NCI-H2081 (cell line): ENCODE results near the gene CNN1.

Experiments used
- DNase-seq, 2 experiments: peaks; one replicate each; lab custom pipeline; 2025; lab: John Stamatoyannopoulos, UW

The CNN1 gene

GRCh38 chr19:11538232-11539036 is at the start of gene CNN1:
CNN1 (plus strand) TSS chr19:11538851; CDS start chr19:11538928, 77 bp downstream.
- DNase-seq: no peak

DNA sequence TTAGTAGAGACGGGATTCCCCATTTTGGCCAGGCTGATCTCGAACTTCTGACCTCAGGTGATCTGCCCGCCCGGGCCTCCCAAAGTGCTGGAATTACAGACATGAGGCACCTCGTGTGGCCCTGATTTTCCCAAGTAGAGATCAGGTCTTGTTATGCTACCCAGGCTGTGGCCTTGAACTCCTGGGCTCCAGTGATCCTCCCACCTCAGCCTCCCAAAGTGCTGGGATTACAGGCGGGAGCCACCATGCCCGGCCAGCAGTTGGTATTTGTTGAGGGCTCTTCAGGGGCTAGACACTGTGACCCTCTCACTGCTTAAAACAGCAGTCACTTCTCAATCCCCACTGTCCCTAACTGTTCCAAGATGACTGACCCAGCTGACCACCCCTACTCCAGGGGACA is 49.3 kb upstream of the CNN1 start:
- no peak for DNase-seq

DNA sequence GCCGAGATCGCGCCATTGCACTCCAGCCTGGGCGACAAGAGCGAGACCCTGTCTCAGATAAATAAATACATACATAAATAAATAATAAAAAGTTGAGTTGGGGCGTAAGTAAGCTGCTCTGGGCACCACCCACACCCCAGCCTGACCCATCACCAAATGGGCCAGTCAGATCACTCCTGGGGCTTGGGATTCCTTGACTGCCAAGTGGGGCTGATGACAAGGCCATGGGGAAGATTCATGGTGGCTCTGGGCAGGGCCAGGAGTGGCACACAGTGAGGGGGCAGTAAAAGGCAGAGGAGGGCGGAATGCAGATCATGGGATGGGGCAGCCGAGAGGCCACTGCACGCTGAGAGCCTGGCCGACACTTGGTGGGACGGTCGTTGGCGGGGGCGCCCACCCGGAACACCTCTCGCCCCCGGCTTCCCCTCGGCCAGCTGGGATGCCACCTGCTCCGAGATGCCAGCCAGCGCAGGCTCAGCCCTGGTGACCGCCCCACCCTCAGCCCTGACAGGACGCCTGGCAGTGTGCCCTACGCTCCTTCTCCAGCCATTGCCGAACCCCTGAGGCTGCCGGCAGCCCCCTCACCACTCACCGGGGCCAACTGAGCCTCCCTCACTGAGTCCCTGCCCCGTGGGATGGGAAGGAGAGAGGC is 43.9 kb upstream of the CNN1 start:
- DNase-seq: no peak

DNA sequence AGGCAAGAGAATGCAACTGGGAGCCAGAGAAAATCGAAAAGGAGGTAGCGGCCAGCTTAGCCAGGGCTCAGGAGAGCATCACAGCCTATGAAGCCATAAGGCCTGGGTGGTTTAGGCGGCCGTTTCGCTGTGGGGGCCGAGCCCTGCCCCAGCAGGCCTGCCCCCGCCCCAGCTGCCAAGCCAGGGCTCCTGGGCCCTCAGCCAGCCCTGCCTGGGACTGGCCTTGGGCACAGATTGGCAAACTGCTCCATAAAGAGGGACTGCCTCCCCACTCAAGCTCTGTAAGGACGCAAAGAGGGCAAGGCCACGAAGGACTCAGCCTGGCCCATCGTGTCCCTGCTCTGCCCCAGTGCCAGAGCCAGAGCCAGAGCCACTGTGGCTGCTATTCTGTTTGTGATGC is 43.2 kb upstream of the CNN1 start:
- no peak for DNase-seq

- DNase-seq: no peak
Measured at GRCh38 chr19:11495885-11496284, 42.8 kb upstream of the CNN1 start.

- peak; percentile 25 to 34 for DNase-seq
Measured at GRCh38 chr19:11496391-11497163, 42.1 kb upstream of the CNN1 start.

DNA sequence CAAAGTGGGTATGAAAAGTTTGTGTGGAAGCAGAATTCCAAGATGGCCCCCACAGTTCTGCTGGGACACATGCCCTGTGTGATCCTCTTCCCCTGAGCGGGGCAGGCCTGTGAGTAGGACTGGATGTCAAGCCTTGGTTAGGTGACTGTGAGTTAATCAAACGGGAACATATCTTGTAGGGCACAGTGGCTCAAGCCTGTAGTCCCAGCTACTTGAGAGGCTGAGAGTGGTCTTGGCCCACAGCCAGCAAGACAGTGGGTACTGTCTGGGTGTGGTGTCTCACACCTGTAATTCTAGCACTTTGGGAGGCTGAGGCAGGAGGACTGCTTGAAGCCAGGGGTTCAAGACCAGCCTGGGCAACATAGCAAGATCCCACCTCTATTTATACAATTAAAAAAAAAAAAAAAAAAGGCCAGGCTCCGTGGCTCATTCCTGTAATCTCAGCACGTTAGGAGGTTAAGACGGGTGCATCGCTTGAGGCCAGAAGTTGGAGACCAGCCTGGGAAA is 39.4 kb upstream of the CNN1 start:
- no peak for DNase-seq

DNA sequence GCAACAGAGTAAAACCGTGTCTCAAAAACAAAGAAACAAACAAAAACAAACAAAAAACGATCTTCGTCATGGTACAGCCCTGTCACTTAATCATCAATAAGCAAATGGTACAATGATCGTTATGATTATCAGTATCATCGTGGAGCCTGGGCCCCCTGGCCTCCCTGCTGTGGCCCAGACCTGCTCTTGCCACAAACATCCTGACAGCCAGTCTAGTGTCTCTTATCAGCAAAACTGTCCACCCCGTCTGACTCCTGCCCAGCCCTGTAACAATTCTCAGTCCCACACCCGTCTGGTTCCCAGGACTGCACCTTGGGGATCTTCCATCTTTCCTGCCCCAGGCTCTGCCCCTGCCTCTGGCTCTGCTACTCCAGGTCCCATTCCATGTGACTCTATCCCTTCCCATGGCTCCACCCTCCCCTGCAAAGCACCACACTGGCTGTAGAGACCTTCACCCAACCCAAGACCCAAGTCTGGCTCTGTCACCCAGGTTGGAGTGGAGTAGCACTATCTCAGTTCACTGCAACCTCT is 38.7 kb upstream of the CNN1 start:
- DNase-seq: no peak

- no peak for DNase-seq
Measured at GRCh38 chr19:11504502-11505031, 34.1 kb upstream of the CNN1 start.

- DNase-seq: peak; percentile 94 to 96
Measured at GRCh38 chr19:11505032-11505503, 33.6 kb upstream of the CNN1 start.

DNA sequence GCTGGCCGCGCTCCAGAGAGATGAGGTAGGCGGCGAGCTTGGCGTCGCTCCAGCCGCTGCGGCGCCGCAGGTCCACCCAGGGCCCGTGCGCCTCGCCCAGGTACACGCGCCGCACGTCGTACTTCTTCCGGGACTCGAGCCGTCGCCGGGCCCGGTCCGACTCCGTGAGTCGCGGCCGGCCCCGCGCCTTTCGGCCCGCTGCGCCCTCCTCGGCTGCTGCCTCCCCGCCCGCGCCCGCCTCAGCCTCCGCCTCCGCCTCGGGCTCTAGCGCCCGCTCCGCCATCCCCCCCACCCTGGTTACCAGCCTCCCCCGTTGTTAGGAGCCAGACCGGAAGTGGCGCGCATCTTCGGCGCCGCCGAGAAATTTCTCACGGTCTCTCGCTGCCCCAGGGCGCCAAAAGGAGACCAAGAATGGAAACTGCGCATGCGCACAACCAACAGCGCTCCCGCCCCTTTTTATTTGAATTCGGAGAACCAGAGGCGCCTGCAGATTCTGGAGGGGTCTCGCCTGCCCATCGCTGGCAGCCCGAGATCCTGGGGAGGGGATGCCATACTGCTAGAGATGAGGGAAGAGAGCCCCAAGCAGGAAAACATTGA is 33.0 kb upstream of the CNN1 start, which contains the start of gene ZNF653:
Gene ZNF653, minus strand, starts transcription at position 336 of the 597 bp plus-strand sequence. Its CDS starts 53 bp downstream, at position 283.
- peak; percentile 94 for DNase-seq

DNA sequence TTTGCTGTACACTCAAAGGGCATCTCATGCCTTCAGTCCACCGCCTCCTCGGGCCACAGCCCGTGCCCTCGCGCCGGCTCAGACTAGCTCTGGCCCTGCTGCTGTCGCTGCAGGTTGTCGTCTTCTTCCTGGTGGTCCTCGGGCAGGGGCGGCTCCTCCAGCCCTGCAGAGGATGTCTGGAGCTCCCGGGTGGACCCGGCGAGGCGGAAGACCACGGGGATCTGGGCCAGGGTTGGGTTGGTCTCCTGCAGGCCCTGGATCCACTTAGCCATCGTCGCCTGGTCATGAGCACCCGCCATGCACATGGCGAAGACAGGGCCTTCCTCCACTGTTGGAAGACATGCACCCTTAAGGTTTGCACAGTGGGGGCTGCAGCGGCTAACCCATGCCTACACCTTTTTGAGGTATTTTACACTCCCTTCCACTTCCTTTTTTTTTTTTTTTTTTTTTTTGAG is 32.5 kb upstream of the CNN1 start:
- DNase-seq: no peak

GRCh38 chr19:11506967-11507366 is 31.7 kb upstream of the CNN1 start:
- DNase-seq: no peak

- DNase-seq: no peak
Measured at GRCh38 chr19:11507370-11508078, 31.1 kb upstream of the CNN1 start.

DNA sequence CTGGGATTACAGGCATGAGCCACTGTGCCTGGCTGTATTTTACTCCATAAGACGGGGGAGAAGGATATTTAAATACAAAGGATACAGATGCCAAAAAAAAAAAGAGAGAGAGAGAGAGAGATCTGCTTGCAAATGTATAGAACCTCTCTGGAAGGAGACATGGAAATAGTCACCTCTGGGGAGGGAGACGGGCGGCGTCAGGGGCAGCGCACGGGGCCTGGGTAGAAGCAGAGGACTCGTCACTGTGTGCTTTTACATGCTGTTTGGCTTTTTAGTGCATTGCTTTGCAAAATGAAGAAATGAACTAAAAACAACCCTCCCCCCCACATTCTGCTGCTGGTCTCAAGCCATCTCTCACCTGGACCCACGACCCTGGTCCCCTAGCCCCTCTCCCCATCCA is 28.2 kb upstream of the CNN1 start:
- DNase-seq: no peak

DNA sequence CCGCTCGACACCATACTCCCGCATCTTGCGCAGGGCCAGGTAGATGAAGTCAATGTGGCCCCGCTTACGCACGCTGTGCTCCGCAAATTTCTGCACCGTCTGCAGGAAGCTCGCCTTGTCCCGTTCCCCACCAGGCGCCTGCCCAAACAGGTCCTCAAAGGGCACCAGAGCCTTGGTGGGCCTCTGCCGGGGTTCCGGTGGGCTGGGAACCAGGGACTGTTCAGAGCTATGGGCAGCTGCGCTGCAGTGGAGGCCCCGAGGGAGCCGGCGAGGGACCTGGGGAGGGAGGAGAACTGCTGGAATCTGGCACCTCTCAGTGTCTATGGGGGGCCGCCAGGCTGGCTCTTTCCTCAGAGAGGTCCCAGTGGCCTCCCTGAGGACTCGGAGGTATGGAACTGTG is 24.7 kb upstream of the CNN1 start:
- DNase-seq: no peak

DNA sequence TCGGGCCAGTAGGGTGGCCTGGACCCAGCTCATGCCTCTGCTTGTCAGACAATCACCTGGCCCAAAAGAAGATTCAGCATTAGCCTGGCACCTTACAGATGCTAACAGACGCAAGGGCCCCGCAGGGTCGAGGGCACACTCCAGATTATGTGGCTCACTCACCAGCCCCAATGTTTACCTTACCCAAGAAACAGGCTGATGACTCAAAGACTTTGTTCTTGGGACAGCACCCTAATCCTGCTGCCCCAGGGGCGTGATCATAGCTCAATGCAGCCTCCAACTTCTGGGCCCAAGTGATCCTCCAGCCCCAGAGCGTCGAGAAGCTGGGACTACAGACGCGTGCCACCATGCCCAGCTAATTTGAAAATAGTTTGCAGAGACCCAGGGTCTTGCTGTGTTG is 19.5 kb upstream of the CNN1 start:
- no peak for DNase-seq

DNA sequence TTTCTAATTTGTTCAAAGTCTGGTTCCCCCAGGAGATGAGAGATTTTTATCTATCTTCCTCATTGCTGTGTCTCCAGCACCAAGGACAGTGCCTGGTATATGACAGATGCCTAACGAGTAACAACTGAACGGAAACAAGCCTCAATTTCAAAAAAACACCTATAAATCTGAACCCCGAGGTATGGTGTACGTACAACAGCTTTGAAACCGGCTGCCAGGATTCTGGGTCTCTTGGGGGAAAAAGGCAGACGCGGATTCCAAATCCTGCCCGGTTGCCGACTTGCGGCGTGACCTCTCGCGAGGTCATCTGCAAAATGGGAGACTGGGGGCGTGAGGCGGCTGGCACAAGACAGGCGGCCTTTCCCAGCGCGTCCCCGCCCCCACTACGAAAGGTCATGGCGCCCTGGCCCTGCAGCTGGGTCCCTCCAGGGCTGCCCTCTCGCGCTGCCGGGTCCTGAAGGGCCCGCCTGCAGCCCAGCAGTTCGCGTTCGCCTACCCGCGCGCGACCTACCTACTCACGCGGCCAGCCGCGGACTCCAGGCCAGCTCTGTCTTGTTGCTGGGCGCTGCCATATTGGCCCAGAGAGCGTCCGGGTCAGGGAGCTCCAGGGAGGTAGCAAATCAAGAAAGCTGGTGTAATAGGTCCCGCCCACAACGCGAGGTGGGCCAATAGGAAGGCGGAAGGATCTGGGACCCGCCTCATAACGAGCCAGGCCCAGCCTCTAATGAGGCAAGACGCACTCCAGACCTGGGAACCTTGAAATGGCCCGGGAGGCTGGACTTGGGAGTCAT is 9.9 kb upstream of the CNN1 start, which contains the start of gene ECSIT:
Gene ECSIT, minus strand, starts transcription at position 584 of the 791 bp plus-strand sequence. CDS start 9,964 bp downstream, outside the sequence.
- peak; percentile 94 to 97 for DNase-seq

GRCh38 chr19:11530432-11530831 is 8.2 kb upstream of the CNN1 start:
- peak; percentile 90 to 96 for DNase-seq

DNA sequence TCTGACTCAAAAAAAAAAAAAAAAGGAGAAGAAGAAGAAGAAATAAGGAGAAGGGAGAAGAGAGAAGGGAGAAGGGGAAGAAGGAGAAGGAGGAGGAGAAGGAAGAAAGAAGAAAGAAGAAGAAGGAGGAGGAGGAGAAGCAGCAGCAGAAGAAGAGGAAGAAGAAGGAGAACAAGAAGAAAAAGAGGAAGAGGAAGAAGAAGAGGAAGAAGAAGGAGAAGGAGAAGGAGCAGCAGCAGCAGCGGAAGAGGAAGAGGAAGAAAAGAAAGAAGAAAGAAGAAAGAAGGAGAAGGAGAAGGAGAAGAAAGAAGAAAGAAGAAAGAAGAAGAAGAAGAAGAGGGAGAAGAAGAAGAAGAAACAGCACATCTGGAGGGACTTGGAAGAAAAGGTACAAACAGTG is 4.1 kb upstream of the CNN1 start:
- DNase-seq: no peak
